AG04449 (cell line): ENCODE data around the gene IGF2BP3.

Experiments
- CTCF ChIA-PET: fragments of 350-600 bp; formaldehyde crosslinking; extraction: SDS; loops from one replicate; lab custom pipeline; 2021; ENCODE audit warnings: antibody characterized with exemption; lab: Yijun Ruan, JAX
- POLR2A ChIA-PET: fragments of 400-600, 350-600 bp; formaldehyde crosslinking; extraction: SDS; loops from one replicate; lab custom pipeline; 2020; ENCODE audit warnings: antibody characterized with exemption, inconsistent platforms; lab: Yijun Ruan, JAX
- DNase-seq: peaks from one replicate; pipeline ENCODE4 v3.0.0-alpha.2; 2010; ENCODE audit warnings: low read depth, low spot score
- H3K4me3 ChIP-seq: 2 replicates; pipeline ENCODE4 v1.5.1; 2011; ENCODE audit warnings: low read depth, mild to moderate bottlenecking, control low read depth, low read length
- TF ChIP-seq, protein P1 (sequence below): IDR thresholded peaks from one replicate; pipeline ENCODE4 v1.5.1; 2011; ENCODE audit warnings: mild to moderate bottlenecking, moderate library complexity, low read length, control low read depth, inconsistent platforms; ENCODE audit not compliant: insufficient read depth; ENCODE audit errors: missing control alignments

The IGF2BP3 gene

DNA sequence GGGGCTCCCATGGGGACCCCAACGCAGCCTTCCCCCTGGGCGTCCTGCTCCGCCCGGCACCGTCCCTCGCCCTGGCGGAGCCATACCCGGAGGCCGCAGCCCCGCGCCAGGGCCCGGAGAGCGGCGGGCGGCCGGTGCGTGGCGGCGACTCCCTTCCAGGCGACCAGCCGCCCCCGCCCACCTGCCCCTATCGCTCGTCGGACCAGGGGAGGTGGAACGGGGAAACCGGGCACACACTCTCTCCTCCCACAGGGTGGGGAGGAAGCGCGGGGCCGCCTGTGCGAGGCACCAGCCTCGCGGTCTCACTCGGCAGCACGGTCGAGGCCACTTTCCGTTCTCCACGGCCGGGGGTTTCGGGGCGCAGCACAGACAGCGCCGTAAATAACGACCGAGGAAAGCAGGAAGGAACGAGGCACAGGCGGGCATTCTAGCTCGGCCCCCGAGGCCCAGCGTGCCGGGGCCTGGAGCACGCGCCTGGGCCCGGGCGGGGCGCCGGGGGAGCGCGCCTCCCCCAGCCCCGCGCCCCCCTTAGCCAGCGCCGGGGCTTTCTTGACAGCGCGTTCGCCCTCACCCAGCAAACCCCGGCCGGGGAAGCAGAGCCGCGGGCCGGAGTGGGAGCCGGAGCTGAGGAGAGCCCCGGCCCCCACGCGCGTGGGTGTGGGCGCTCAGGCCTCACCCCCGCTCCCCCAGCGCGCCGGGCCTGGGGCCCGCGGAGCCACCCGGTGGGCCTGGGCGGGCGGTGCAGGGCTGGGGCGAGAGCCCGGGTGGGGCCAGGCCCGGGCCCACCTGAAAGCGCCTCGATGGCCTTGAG lies 936 bp downstream of the IGF2BP3 start:
- ChIA-PET POLR2A (interaction anchor here (0.5 to 1.2 kb wide), 2 partner anchors 14 to 64 kb away, joined by 3 read pairs; no protein-coding TSS in a partner anchor), CTCF (interaction anchor here (1.2 to 1.5 kb wide), 2 partner anchors 190 to 193 kb away, joined by 3 to 6 read pairs; no protein-coding TSS in a partner anchor)
- TF ChIP-seq, protein P1, sequence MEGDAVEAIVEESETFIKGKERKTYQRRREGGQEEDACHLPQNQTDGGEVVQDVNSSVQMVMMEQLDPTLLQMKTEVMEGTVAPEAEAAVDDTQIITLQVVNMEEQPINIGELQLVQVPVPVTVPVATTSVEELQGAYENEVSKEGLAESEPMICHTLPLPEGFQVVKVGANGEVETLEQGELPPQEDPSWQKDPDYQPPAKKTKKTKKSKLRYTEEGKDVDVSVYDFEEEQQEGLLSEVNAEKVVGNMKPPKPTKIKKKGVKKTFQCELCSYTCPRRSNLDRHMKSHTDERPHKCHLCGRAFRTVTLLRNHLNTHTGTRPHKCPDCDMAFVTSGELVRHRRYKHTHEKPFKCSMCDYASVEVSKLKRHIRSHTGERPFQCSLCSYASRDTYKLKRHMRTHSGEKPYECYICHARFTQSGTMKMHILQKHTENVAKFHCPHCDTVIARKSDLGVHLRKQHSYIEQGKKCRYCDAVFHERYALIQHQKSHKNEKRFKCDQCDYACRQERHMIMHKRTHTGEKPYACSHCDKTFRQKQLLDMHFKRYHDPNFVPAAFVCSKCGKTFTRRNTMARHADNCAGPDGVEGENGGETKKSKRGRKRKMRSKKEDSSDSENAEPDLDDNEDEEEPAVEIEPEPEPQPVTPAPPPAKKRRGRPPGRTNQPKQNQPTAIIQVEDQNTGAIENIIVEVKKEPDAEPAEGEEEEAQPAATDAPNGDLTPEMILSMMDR = no peak

DNA sequence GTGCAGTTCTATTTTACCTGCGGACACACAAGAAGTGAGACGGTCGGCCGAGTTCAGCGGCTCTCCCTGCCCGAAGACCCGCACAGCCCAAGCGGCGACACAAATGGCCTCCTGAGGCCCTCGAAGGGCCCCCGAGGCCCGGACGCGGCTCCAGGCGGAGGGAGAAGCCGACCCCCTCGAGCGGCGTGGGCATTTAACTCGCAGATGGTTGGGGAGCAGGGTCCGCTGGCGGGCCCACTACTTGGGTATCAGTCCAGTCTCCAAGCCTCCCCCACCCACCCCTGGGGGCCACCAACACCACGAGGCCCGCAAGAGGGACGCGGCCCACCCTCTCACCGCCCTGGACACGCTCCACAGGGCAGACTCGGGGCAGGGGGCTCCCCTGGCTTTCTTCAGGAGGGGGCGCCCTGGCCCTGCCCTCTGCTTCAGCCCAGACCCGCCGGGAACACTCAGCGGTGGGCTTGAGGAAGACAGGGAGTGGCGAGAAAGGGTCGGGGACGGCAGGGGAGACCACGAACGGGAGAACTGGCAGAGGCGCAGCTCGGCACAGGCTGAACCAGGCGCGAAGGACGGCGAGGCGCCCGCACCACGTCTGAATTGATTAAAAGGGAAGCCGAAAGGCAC lies 1.7 kb downstream of the IGF2BP3 start:
- TF ChIP-seq, protein P1 = no peak
- ChIA-PET CTCF (interaction anchor here (1.0 to 1.5 kb wide), 5 partner anchors 18 to 196 kb away, joined by 3 to 6 read pairs (median 4); no protein-coding TSS in a partner anchor), POLR2A (interaction anchor here (0.5 kb wide), 1 partner anchor 64 kb away, joined by 3 read pairs; no protein-coding TSS in a partner anchor)
- DNase-seq = no peak
- H3K4me3 ChIP-seq = peak overlapping the region; percentile 71

More for the DNA sequence above, 936 bp downstream of the IGF2BP3 start:
- peak overlapping the region; percentile 71 for H3K4me3 ChIP-seq
- no peak for DNase-seq

DNA sequence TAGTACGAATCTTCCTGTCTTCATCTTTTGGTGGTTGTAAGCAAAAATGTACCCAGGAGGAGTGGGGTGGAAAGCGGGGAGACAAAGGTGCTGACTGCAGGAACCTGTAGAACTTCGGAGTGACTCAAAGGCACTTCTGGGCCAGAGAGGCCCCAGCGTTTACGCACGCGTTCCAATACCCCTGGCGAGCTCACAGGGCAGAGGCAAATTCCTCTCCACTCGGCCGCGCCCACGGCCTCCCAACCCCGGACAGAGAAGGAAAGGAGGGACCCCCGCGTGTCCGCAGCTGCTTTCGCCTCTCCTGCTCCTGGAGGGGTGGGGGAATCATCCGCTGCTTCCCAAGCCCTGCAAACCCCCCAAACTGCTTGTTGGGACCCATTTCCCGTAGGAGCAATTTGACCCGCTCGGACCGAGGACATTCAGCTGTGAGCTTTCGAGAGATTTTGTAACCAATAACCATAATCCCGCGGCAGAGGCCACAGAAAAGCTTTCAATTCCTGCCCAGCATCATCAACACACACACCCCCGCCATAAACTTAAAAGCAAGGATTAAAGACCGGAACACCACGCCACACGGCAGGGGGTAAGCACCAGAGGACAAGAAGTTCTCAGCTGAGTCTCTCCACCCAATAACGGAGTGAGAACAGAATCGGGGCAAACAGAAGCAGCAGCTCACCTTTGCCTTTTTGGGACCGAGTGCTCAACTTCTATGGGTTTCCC lies 2.3 kb downstream of the IGF2BP3 start:
- ChIA-PET POLR2A (interaction anchor here (0.6 kb wide), 2 partner anchors 113 to 204 kb away, joined by 3 to 5 read pairs; no protein-coding TSS in a partner anchor), CTCF (interaction anchor here (1.0 to 1.2 kb wide), 4 partner anchors 18 to 195 kb away, joined by 3 to 5 read pairs (median 4); no protein-coding TSS in a partner anchor)
- TF ChIP-seq, protein P1 = no peak
- no peak for DNase-seq
- peak overlapping the region; percentile 71 for H3K4me3 ChIP-seq

DNA sequence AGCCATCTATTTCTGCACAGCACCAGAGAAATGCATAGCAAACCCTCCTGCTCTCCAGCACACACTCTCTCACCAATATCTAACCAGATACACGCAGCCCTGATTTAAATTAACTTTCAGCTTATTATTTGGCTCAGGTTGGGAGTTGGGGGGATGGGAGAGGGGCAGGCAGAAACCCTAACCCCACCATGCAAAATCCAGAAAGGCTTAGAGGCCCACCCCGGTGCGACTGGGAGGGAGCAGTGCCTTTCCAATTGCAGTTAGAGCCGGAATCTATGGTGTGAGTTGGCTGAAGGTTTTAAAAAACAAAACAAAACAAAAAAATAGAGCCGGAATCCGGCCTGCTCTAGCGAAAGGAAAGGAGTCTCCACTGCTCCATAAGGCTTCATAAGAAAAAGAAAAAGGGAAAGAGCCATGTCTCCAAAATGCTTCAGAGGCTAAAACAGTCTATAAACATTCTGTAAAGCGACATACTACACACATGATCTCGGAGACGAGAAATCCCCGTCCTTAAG lies 2.9 kb downstream of the IGF2BP3 start:
- ChIA-PET POLR2A (interaction anchor here (0.6 kb wide), 2 partner anchors 113 to 203 kb away, joined by 3 to 5 read pairs; no protein-coding TSS in a partner anchor), CTCF (interaction anchor here (0.8 to 1.2 kb wide), 6 partner anchors 17 to 194 kb away, joined by 3 to 5 read pairs (median 4); no protein-coding TSS in a partner anchor)
- DNase-seq = no peak
- H3K4me3 ChIP-seq = peak overlapping the region; percentile 71
- TF ChIP-seq, protein P1 = no peak

DNA sequence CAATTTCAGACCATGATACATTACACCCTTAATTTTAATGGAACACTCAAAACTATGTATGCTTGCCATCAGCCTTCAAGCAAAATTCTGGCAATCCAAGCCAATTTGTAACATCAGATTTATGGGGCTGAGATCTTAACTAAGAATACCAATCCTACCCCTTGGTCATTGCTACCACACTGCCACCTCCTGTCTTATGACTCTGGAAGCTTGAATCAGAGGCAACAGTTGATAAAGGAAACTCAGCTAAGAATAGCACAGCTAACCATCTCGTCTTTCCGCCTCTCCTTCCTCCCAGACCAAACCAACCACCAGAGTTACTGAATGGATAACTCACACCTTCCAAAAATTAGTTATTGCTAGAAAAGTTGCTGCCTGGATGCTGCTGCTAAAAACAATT lies 7.4 kb downstream of the IGF2BP3 start:
- POLR2A ChIA-PET = no interaction called here
- no peak for DNase-seq
- TF ChIP-seq, protein P1 = peak; percentile 37
- CTCF ChIA-PET = interaction anchor here (0.7 to 4.3 kb wide), 16 partner anchors 28 to 203 kb away, joined by 3 to 25 read pairs (median 4); no protein-coding TSS in a partner anchor
- H3K4me3 ChIP-seq = no peak overlapping the region
